HCT116 (cell line): ENCODE data around the gene AOPEP. TPM values are rescaled to one million over a fixed set of nuclear protein-coding genes. Genes with fewer than 3 reads are reported as not detected.

Source experiments
- ATAC-seq: fragments of 200-7000 bp; cut with Tn5 transposase; 2 replicates; pipeline ENCODE4 v1.9.1; 2020; ENCODE audit warnings: mild to moderate bottlenecking, moderate library complexity
- BruUV-seq: library from RNA; stranded (reverse); fragments of 400-500 nt; replicated peaks from 2 replicates; lab custom pipeline; 2021; lab: Mats Ljungman, UMichigan
- CTCF ChIA-PET: fragments of 300-600 bp; sonication (Branson Sonifier 250); formaldehyde crosslinking; loops from one replicate; lab custom pipeline; 2021; ENCODE audit warnings: antibody characterized with exemption; lab: Charles Lee
- POLR2A ChIA-PET: fragments of 300-600, 350-600 bp; sonication (Branson Sonifier 250); formaldehyde crosslinking; loops from one replicate; lab custom pipeline; 2021; ENCODE audit warnings: antibody characterized with exemption; lab: Charles Lee
- RAD21 ChIA-PET, 2 experiments: fragments of 300-600 bp; sonication (Branson Sonifier 250); formaldehyde crosslinking; loops; one replicate each; lab custom pipeline; 2023; ENCODE audit warnings: low total read pairs in 2 of 2; ENCODE audit not compliant: uncharacterized antibody in 2 of 2, unreplicated experiment in 2 of 2, low non-redundant PET in 1 of 2; lab: Charles Lee
- DNase-seq: peaks from one replicate; pipeline ENCODE4 v3.0.0-alpha.2; 2010; ENCODE audit warnings: low read depth, low spot score
- H2AFZ ChIP-seq: fragments of 200-600 bp; shearing (Covaris generic), sonication (generic); 2 replicates; pipeline ENCODE4 v1.6.1; 2017; ENCODE audit warnings: low read depth, mixed run types, mixed read lengths, antibody characterized with exemption, low read length; ENCODE audit not compliant: poor library complexity, severe bottlenecking
- H3K27ac ChIP-seq: 2 replicates; pipeline ENCODE4 v1.5.1; 2012; ENCODE audit warnings: low read depth, low read length
- H3K27me3 ChIP-seq: fragments of 200-600 bp; sonication (generic); 2 replicates; pipeline ENCODE4 v1.6.1; 2016; ENCODE audit warnings: mixed run types, low read length, mixed read lengths; ENCODE audit not compliant: insufficient read depth
- H3K36me3 ChIP-seq, 2 experiments: fragments of 200-500 bp in 1 of 2; fragments of 200-600 bp in 1 of 2; sonication (Bioruptor generic) in 1 of 2; sonication (generic) in 1 of 2; 2 replicates each; pipeline versions ENCODE4 v1.5.1 to v1.6.1; 2014 to 2016; ENCODE audit warnings: low read length in 2 of 2, inconsistent platforms in 1 of 2, mixed read lengths in 1 of 2, mixed run types in 1 of 2; ENCODE audit not compliant: insufficient read depth in 2 of 2, control insufficient read depth in 1 of 2
- H3K4me1 ChIP-seq, 2 experiments: fragments of 200-600 bp in 1 of 2; sonication (generic) in 1 of 2; 2 replicates each; pipeline versions ENCODE4 v1.5.1 to v1.6.1; 2012 to 2017; ENCODE audit warnings: low read length in 2 of 2, inconsistent platforms in 1 of 2, mild to moderate bottlenecking in 1 of 2, mixed read lengths in 1 of 2, mixed run types in 1 of 2, moderate library complexity in 1 of 2; ENCODE audit not compliant: insufficient read depth in 2 of 2, control insufficient read depth in 1 of 2
- H3K4me2 ChIP-seq: fragments of 200-600 bp; sonication (generic); 2 replicates; pipeline ENCODE4 v1.6.1; 2017; ENCODE audit warnings: mixed run types, low read length, mixed read lengths
- H3K4me3 ChIP-seq, 2 experiments: fragments of 200-600 bp in 1 of 2; sonication (generic) in 1 of 2; replicated peaks in 1 of 2; 2 replicates each; pipeline ENCODE4 v1.5.1; 2011 to 2016; ENCODE audit warnings: low read length in 2 of 2, control low read depth in 1 of 2, low read depth in 1 of 2, mild to moderate bottlenecking in 1 of 2, mixed read lengths in 1 of 2, mixed run types in 1 of 2
- H3K79me2 ChIP-seq: fragments of 200-600 bp; sonication (generic); 2 replicates; pipeline ENCODE4 v1.6.1; 2017; ENCODE audit warnings: mild to moderate bottlenecking, mixed run types, low read length, moderate library complexity, mixed read lengths; ENCODE audit not compliant: insufficient read depth
- H3K9ac ChIP-seq: fragments of 200-600 bp; sonication (generic); 2 replicates; pipeline ENCODE4 v1.6.1; 2016; ENCODE audit warnings: low read length, mixed read lengths
- H3K9me2 ChIP-seq: fragments of 200-600 bp; sonication (generic), shearing (Covaris generic); 2 replicates; pipeline ENCODE4 v1.6.1; 2017; ENCODE audit warnings: mixed run types, mild to moderate bottlenecking, moderate library complexity; ENCODE audit not compliant: insufficient read depth
- H3K9me3 ChIP-seq, 2 experiments: fragments of 200-500 bp in 1 of 2; fragments of 200-600 bp in 1 of 2; sonication (Bioruptor generic) in 1 of 2; sonication (generic) in 1 of 2; 2 replicates each; pipeline ENCODE4 v1.6.1; 2014 to 2017; ENCODE audit warnings: low read length in 2 of 2, mixed read lengths in 2 of 2, inconsistent platforms in 1 of 2, low read depth in 1 of 2, mild to moderate bottlenecking in 1 of 2, mixed run types in 1 of 2, moderate library complexity in 1 of 2; ENCODE audit not compliant: control insufficient read depth in 1 of 2, insufficient read depth in 1 of 2
- H4K20me1 ChIP-seq: fragments of 200-600 bp; sonication (generic), shearing (Covaris generic); 2 replicates; pipeline ENCODE4 v1.6.1; 2017; ENCODE audit warnings: mixed run types, mild to moderate bottlenecking, moderate library complexity; ENCODE audit not compliant: insufficient read depth
- ATF3 ChIP-seq: IDR thresholded peaks from 2 replicates; pipeline ENCODE4 v1.6.1; 2012
- CEBPB ChIP-seq: IDR thresholded peaks from 2 replicates; pipeline ENCODE4 v1.6.1; 2012; ENCODE audit warnings: low read depth
- EGR1 ChIP-seq: IDR thresholded peaks from 2 replicates; pipeline ENCODE4 v1.6.1; 2012; ENCODE audit warnings: low read depth
- ELF1 ChIP-seq: IDR thresholded peaks from 2 replicates; pipeline ENCODE4 v1.6.1; 2012; ENCODE audit warnings: low read depth, borderline replicate concordance
- MAX ChIP-seq: IDR thresholded peaks from 2 replicates; pipeline ENCODE4 v1.6.1; 2012
- POLR2AphosphoS5 ChIP-seq: IDR thresholded peaks from 2 replicates; pipeline ENCODE4 v1.6.1; 2011; ENCODE audit warnings: mild to moderate bottlenecking, low read depth, low read length, moderate library complexity
- RAD21 ChIP-seq: IDR thresholded peaks from 2 replicates; pipeline ENCODE4 v1.6.1; 2012; ENCODE audit warnings: low read depth, mild to moderate bottlenecking
- SIN3A ChIP-seq: IDR thresholded peaks from 2 replicates; pipeline ENCODE4 v1.6.1; 2012; ENCODE audit warnings: low read depth
- TCF7L2 ChIP-seq: IDR thresholded peaks from 2 replicates; pipeline ENCODE4 v1.7.0; 2011; ENCODE audit warnings: borderline replicate concordance, inconsistent platforms; ENCODE audit not compliant: insufficient read depth, insufficient read length; ENCODE audit errors: extremely low read depth
- ZFX ChIP-seq: fragments of 450-650 bp; IDR thresholded peaks from 2 replicates; pipeline ENCODE4 v1.6.1; 2017
- intact Hi-C: fragments of 100-400 bp; cut with micrococcal nuclease; formaldehyde crosslinking; loops from 2 replicates; pipeline ENCODE4 v1.10.0; 2022
- total RNA-seq: library from RNA; stranded (reverse); gene quantifications from one replicate; pipeline ENCODE4 v1.2.1, GENCODE V29; 2021; ENCODE audit not compliant: unreplicated experiment
- TF ChIP-seq, protein P1 (sequence below): IDR thresholded peaks from 2 replicates; pipeline ENCODE4 v1.6.1; 2011; ENCODE audit warnings: mild to moderate bottlenecking, low read length, moderate library complexity; ENCODE audit not compliant: insufficient replicate concordance; ENCODE audit errors: extremely low read depth

The AOPEP gene
- total RNA-seq, 1 experiment from 2014 or later, result 15.1 TPM

GRCh38 chr9:95070549-95071021, 344.1 kb downstream of the AOPEP start:
- Histone ChIP-seq H3K4me1 (no peaks in the 10 kb centered on the region), H3K9ac (no peak overlapping the region), H3K36me3 (no peaks in the 10 kb centered on the region), H3K9me2 (no peaks in the 10 kb centered on the region), H3K27ac (no peak overlapping the region), H3K4me3 (no peak overlapping the region), H4K20me1 (0 out of 2 replicates have a peak, but pooled peaks cover 4% of the 10 kb centered on the region), H2AFZ (no peak overlapping the region), H3K79me2 (0 out of 2 replicates have a peak, but pooled peaks cover 4% of the 10 kb centered on the region), H3K9me3 (no peaks in the 10 kb centered on the region), H3K4me2 (no peak overlapping the region), H3K27me3 (no peaks in the 10 kb centered on the region)
- no TSS peak for BruUV-seq
- RAD21 ChIA-PET, result no interaction called here
- POLR2A ChIA-PET, result no interaction called here
- CTCF ChIA-PET, result interaction anchor here (1.2 to 1.5 kb wide), 2 partner anchors 287 to 389 kb away, joined by 3 read pairs; no protein-coding TSS in a partner anchor
- ATAC-seq (no peak), DNase-seq (no peak)
- TF ChIP-seq CEBPB (no peak), EGR1 (no peak), RAD21 (peak; percentile 21; the same call in 1 of the 2 replicates)
- intact Hi-C loops, result no loop called here

DNA sequence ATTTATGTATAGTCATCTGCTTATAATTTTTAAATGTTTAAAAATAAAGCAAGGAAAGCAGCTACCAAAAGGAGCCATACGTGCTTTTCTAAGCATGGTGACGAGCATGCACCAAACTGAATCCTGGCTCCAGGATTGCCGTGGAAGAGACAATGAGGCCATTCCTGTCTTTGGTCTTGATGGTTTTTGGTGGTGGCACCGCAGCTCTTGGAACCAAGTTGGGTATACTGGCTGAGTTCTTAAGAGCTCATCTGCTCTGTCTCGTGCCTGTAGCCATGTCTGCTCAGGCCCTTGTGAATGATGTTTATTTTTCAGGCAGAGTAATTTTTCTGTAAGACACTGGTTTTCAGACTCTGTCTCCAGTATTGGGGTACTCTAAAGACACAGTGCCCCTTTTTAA, 345.0 kb downstream of the AOPEP start:
- CTCF ChIA-PET, result interaction anchor here (1.5 kb wide), 1 partner anchor 288 kb away, joined by 3 read pairs; no protein-coding TSS in a partner anchor
- Histone ChIP-seq H3K27me3 (no peaks in the 10 kb centered on the region), H3K27ac (no peak overlapping the region), H2AFZ (no peak overlapping the region), H3K9me2 (no peaks in the 10 kb centered on the region), H3K79me2 (0 out of 2 replicates have a peak, but pooled peaks cover 4% of the 10 kb centered on the region), H3K9ac (no peak overlapping the region), H3K4me2 (no peak overlapping the region), H3K9me3 (no peaks in the 10 kb centered on the region), H3K36me3 (no peaks in the 10 kb centered on the region), H3K4me1 (no peaks in the 10 kb centered on the region), H4K20me1 (0 out of 2 replicates have a peak, but pooled peaks cover 4% of the 10 kb centered on the region), H3K4me3 (no peak overlapping the region)
- DNase-seq (no peak), ATAC-seq (no peak)
- POLR2A ChIA-PET, result no interaction called here
- intact Hi-C loops, result no loop called here
- BruUV-seq, result no TSS peak
- TF ChIP-seq EGR1 (no peak), CEBPB (no peak), POLR2AphosphoS5 (no peak), ELF1 (no peak), MAX (no peak), ATF3 (no peak), SIN3A (no peak), TCF7L2 (no peak), ZFX (no peak)
- TF ChIP-seq, protein P1, sequence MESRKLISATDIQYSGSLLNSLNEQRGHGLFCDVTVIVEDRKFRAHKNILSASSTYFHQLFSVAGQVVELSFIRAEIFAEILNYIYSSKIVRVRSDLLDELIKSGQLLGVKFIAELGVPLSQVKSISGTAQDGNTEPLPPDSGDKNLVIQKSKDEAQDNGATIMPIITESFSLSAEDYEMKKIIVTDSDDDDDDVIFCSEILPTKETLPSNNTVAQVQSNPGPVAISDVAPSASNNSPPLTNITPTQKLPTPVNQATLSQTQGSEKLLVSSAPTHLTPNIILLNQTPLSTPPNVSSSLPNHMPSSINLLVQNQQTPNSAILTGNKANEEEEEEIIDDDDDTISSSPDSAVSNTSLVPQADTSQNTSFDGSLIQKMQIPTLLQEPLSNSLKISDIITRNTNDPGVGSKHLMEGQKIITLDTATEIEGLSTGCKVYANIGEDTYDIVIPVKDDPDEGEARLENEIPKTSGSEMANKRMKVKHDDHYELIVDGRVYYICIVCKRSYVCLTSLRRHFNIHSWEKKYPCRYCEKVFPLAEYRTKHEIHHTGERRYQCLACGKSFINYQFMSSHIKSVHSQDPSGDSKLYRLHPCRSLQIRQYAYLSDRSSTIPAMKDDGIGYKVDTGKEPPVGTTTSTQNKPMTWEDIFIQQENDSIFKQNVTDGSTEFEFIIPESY, result no peak
- RAD21 ChIA-PET, result no interaction called here
